NCI-H187 (cell line): ENCODE measurements around the gene NHERF1.

Source experiments
- DNase-seq, 2 experiments: peaks; one replicate each; lab custom pipeline; 2025; lab: John Stamatoyannopoulos, UW

NHERF1 gene

DNA sequence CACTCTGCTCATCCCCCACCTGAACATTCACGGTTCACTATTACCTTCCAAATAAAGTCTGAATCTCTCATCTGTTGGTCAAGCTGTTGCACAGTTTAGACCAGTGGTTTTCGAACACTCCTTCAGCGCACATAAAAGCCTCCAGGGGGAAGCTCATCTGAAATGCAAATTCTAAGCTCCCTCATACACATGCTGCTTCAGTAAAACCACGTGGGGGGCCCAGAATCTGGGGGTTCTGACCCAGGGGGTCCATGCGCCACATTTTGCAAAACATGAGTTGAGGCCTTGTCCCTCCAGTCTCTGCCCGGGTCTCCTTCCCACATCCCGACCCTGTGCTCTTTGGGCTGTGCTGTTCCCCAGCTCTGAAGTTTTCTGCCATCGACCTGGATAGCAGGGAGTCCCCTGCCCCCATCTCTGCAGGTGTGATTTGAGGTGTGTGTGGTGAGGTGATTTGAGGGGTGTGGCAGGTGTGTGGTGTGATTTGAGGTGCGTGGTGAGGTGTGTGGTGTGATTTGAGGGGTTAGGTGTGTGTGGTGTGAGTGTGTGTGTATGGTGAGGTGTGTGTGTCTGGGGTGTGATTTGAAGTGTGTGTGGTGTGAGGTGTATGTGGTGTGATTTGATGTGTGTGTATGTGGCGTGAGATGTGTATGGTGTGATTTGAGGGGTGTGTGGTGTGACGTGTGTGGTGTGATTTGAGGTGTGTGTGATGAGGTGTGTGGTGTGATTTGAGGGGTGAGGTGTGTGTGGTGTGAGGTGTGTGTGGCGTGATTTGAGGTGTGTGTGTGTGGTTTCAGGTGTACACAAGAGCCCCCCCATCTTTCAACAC, 16.2 kb upstream of the NHERF1 start:
- no peak for DNase-seq

DNA sequence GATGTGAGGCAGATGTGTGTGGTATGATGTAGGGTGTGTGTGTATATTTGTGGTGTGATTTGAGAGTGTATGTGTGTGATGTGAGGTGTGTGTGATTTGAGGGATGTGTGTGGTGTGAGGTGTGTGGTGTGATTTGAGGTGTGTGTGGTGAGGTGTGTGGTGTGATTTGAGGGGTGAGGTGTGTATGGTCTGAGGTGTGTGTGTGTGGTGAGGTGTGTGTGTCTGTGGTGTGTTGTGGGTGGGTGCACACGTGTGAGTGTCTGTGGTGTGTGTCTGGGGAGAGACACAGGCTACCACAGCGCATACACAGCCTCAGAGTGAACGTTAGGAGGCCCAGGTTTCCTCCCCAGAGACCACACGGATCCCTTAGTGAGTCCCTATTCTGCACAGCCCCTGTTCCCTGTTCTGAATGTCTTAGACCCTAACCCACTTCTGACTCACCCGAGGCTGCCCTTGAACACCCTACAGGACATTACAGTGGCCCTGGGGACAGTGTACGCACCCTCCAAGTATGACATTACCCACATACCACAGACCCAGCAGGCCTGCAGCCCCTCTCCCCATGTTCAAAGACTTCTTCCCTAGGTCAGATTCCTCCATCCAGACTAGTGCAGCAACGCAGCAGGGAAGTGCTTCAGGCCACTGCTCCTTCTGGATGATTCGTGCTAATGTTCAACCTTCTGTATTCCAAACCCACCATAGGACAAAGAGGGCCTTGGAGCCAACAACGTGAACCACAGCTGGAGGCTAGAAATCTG, 14.9 kb upstream of the NHERF1 start:
- no peak for DNase-seq

DNA sequence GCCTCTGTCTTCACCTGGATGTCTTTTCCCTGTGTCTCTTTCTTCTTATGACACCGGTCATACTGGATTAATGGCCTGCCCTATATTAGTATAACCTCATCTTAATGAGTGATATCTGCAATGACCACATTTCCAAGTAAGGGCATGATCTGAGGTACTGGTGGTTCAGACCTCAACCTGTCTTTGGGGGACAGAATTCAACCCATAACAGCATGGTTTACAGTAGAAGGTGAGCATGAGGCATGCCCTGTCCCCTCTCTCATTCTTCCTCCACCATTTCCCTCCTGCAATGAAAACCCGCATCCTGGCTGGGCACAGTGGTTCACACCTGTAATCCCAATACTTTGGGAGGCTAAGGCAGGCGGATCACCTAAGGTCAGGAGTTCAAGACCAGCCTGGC, 14.2 kb upstream of the NHERF1 start:
- no peak for DNase-seq

DNA sequence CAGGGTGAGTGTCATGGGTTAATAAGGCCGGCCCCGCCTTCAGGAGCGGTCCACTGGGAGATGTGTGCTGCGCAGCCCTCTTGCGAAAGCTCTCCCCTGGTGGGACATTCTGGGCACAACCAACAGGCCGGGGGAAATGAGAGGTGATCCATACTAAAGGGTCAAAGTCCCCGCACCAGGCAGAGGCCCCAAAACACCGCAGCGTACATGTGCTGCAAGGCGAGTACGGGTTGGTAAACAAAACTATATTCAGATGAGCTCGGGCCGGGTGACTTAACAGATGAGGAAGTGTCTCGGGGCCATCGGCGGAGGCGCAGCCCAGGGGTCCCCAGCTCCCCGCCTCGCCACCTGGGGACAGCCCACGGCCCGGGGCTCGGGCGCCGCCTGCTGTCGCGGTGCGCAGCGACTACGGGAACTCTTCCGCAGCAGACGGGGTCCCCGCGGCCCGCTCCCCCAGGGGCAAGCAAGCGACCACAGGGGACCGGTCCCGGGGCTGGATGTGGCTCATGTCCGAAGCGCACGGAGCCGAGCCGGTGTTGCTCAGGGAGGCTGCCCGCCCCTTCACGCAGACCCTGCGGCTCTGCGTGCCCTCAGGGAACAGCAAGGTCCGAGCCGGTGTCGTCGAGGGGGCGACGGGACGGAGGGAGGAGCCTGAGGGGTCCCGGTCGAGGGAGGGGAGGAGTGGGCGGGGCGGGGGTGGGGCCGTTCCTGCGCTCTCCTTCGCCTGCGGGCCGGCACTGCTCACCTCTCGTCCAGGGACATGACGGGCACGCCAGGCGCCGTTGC, 11.7 kb upstream of the NHERF1 start, which contains the start of gene RAB37:
Gene RAB37, plus strand, starts transcription at position 744 of the 786 bp plus-strand sequence. Its CDS starts 17 bp downstream, at position 761.
- no peak for DNase-seq

DNA sequence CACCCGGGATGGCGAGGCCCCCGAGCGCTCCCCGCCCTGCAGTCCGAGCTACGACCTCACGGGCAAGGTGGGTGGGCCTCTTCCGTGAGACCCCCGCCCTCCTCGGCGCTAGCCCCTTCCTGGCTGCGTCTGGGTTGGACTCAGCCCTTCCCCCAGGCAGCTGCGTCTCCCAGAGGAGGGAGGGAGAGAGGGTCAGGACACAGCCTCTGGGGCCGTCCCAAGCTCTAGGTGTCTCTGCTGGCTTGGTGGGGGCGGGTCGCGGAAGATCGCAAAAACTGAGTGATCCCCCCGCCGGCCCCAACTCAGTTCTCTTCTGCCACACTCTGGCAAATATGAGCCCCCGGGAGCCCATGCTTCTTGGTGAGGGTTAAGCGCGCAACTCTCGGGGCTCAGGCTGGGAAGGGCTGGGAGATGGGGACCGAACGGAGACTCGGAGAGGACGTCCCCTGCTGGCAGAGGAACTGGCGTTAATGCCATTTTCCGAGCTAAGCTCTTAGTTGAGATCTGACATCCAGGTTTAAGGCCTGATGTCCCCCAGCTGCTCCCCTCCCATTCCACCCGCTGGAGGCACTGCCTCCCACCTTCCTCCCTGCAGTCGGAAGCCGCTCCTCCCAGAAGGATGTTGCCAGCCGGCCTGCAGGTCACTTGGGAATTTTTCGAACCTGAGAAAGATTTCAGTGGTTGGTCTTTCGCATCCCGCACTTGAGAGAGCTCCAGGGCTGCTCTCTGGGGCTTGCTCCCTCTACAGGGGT, 11.0 kb upstream of the NHERF1 start:
- DNase-seq = no peak

- DNase-seq = no peak
Measured at GRCh38 chr17:74738051-74738996, 10.1 kb upstream of the NHERF1 start.

GRCh38 chr17:74739227-74739831, 9.1 kb upstream of the NHERF1 start:
- no peak for DNase-seq

GRCh38 chr17:74740173-74740572, 8.3 kb upstream of the NHERF1 start:
- no peak for DNase-seq

- DNase-seq = no peak
Measured at GRCh38 chr17:74740641-74741387, 7.6 kb upstream of the NHERF1 start.

DNA sequence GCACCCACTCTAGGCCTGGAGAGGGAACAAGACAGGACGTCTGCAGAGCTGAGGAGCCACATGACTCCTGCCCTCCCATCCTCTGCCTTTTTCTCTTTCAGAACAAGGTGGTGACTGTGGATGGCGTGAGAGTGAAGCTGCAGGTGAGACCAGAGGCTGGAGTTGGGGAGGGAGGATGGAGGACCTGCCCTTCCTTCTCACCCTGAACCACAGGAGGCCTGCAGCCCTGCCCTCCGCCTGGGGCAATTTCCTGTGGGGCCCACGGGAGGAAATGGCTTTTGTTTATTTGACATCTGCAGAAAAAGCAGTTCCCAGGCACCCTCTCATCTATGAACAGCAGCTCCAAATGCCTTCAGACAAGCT, 6.3 kb upstream of the NHERF1 start:
- no peak for DNase-seq

DNA sequence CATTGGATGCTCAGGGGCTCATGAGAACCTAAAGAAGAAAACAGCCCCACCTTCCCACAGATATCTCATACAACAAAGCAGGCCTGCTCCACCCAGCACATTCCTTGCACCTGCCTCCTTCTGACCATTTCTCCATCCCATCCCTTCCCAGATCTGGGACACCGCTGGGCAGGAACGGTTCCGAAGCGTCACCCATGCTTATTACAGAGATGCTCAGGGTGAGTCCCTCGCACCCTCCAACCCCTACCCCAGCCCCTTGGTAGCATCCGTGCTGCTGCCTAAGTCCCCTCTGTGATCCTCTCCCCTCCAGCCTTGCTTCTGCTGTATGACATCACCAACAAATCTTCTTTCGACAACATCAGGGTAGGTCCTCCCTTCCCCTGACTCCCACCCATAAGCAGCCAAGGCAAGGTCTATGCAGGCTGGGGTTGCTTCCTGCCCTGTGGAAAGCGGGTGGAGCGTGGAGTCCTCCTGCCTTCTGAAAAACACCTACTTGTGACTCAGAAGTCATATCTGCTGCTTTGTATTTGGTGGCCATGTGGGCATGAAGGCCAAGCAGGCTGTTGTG, 5.4 kb upstream of the NHERF1 start:
- no peak for DNase-seq

- DNase-seq = no peak
Measured at GRCh38 chr17:74743755-74744154, 4.7 kb upstream of the NHERF1 start.

DNA sequence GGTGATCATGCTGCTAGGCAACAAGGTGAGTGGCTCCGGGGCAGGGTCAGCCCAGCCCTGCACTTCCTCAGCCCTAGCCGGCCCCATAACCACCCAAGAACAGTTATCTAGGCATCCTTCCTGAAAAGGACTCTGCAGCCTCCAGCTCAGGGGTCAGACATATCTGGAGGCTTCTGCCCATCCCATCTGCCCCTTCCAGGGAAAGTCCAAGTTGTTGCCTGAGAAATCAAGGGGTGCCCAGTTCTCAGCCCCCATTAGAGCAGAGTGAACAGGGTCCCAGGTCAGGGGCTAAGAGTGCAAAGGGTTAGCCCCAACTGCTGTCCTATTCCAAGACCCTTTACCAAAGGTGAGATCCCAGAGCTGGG, 4.1 kb upstream of the NHERF1 start:
- no peak for DNase-seq

DNA sequence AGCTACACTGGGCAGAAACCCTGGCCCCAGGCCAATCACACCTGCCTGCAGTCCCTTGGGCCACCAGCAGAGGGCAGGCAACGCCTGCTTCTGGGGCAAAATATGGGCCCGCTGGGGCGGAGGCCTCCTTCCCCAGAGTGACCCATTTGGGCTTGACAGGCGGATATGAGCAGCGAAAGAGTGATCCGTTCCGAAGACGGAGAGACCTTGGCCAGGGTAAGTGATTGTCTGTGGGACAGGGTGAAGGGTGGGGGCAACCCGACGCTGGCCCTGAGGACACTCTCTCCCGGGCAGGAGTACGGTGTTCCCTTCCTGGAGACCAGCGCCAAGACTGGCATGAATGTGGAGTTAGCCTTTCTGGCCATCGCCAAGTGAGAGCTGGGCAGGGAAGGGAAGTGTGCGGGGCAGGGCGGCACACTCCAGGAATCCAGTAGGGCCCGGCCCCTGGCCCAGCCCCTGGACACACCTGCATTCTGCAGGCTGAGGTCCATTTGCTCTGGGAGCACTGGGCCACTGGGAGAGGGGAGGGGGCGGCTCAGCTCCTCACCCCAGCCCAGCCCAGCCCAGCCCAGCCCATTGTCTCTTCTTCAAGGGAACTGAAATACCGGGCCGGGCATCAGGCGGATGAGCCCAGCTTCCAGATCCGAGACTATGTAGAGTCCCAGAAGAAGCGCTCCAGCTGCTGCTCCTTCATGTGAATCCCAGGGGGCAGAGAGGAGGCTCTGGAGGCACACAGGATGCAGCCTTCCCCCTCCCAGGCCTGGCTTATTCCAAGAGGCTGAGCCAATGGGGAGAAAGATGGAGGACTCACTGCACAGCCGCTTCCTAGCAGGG, 3.5 kb upstream of the NHERF1 start:
- DNase-seq = peak; percentile 47 to 62

DNA sequence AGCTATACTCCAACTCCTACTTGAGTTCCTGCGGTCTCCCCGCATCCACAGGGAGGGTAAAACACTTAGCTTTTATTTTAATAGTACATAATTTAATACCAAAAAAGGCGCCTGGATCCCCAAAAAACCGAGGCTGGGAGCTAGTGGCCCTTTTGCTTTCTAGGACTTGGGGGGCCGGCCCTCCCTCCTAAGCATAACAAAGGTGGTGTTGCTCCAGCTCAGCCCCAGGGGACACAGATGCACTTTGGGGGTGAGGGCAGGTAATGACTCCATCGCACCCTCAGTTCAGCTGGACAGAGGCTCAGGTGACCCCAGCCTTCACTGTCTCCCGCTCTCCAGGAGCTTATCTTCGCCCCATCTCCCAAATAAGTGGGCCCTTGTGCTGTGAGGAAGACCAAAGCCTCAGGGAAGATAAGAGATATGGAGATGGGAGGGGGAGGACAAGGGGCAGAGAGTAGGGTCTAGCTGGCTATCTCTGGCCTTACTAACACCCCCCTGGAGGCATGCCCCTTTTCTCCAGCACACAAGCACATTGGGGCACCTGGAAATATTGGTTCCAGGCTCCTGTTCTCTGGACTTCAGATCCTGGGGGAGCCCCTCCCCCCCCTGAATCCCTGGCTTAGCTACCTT, 2.8 kb upstream of the NHERF1 start:
- DNase-seq = no peak

DNA sequence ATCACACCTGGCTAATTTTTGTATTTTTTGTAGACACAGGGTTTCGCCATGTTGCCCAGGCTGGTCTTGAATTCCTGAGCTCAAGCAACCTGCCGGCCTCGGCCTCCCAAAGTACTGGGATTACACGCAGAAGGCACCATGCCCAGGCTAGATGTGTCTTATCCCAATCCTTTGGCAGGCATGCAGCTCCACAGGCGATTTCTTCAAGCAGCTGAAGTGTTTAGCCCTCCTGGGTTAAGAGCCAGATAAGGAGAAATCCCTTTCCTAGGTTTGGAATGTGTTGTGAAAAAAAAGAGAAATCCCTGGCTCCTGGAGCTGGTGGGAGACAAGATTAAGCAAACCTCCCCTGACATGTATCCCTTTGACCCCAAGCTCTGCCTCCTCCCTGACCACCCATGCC, 2.1 kb upstream of the NHERF1 start:
- DNase-seq = no peak

DNA sequence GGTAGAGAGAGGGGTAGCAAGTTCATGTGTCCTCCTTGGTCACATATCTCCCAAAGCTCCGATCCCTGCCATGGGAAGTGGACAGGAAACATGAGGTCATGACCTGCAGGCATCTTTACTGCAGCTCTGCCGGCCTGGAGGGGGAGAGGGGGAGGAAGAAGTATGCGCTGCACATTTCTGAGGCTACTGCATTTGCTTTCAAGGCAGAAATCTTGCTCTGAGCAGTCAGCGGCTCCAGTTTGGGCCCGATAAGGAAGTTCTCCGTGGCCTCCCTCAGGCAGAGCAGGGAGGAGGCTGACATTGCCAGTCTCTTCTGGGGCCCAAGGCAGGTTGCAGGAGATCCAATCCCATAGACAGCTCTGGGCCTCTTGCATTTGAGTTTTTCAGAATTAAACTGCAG, 1.5 kb upstream of the NHERF1 start:
- no peak for DNase-seq

- no peak for DNase-seq
Measured at GRCh38 chr17:74748279-74748528, 224 bp upstream of the NHERF1 start.
